GM19438 (cell line): Measurements from ENCODE around the gene ERCC6.

Source experiments
- ATAC-seq: cut with Tn5 transposase; IDR thresholded peaks from one replicate; pipeline ENCODE4 v1.9.1; 2021; ENCODE audit warnings: low read depth; ENCODE audit not compliant: unreplicated experiment

ERCC6 gene

DNA sequence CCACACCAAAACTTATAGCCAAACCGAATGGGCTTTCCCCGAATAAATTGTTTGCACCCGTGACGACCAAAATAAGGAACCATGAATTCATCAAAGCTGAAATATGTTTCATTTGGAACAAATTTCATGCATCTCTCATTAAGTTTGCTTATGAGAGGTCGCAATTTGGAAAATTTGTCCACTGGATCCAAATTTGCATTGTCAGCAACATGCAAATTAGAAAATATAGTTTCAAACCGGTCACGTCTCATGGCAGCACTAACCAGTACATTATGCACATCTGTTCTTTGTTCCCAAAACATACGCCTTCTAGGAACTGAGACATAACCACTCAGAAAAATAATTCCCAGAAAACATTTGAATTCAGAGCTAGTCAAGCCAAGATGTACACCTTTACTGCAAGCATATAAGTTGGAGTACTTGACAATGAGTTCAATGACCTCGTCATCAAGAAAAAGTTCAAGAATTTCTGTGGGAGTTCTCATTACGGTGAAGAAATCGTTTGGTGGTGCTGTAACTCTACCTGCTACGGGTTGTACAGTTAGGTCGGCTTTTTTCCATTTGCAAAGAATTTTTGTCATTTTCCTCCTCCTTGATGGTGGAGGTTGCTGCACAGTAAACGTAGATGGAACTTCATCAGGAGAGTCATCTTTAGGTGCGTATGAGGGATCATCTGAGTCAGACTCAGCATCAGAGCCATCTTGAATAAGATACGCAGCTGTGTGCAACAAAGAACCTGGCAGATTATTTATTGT, 22.5 kb downstream of the ERCC6 start:
- ATAC-seq: no peak

- no peak for ATAC-seq
Observed at GRCh38 chr10:49512121-49512809, 26.7 kb downstream of the ERCC6 start.

GRCh38 chr10:49509771-49510303, 29.1 kb downstream of the ERCC6 start:
- no peak for ATAC-seq

- no peak for ATAC-seq
Observed at GRCh38 chr10:49508654-49509053, 30.3 kb downstream of the ERCC6 start.

- ATAC-seq: no peak
Observed at GRCh38 chr10:49508249-49508648, 30.7 kb downstream of the ERCC6 start.

DNA sequence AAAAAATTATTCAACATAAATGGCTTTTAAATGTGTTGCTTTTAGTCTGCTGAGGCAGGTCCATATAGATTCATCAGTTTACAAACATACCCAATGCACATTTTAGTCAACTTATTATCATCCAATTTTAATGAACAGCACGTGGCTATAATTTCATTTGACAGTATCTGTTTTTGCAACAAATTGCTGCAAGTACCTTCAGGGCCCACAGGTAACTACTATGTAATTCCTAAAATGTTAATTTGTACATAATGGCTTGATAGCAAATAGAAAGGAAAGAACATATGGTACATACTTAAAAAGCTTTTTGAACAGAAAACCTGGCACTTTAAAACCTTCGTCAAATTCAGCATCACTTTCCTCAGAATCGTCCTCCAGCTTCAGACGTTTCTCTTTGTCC, 33.3 kb downstream of the ERCC6 start:
- ATAC-seq: no peak

- ATAC-seq: no peak
Observed at GRCh38 chr10:49505076-49505475, 33.8 kb downstream of the ERCC6 start.

DNA sequence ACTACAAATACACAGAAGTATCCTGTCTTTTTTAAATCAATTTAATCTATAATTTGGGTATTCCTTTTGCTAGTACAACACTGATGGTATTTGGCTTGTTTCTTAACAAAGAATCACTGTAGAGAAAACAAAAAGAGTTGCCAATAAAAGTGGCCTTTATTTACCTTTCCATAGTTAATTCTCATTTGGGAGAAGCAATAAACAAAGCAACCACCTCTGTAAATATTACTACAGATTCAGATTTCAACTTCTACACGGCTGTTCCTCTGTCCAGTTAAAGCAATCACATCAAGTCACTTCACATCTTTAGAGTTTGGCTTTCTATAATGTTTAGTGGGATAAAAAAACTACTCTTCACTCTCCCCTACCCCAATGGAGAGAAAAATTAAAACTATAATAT, 34.4 kb downstream of the ERCC6 start:
- ATAC-seq: no peak

GRCh38 chr10:49502358-49502757, 36.6 kb downstream of the ERCC6 start:
- ATAC-seq: no peak

- no peak for ATAC-seq
Observed at GRCh38 chr10:49500412-49500811, 38.5 kb downstream of the ERCC6 start.

DNA sequence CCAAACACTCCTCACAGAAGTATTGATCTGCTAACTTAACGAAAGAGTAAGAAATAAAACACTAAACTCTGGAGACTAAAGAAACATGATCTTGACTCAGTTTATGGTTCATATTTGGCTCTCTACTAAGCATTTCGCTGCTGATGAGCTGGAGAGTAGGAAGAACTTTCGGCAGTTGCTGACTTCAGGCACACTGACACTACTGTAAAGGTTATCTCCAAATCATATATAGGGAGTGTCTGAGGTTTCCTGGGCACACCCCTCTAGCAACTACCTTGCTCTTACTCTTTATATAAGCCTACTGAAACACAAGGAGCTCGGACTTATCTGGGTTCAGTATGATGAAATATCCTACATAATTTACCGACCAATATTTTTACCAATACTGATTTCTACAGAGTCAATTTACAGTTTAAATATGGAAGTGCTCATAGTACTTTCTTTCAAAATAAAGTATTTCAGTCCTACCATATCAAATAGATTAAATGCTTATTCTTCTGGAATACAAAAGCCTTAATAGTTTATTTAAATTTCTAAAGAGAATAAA, 39.5 kb downstream of the ERCC6 start:
- no peak for ATAC-seq

GRCh38 chr10:49498425-49498824, 40.5 kb downstream of the ERCC6 start:
- no peak for ATAC-seq

DNA sequence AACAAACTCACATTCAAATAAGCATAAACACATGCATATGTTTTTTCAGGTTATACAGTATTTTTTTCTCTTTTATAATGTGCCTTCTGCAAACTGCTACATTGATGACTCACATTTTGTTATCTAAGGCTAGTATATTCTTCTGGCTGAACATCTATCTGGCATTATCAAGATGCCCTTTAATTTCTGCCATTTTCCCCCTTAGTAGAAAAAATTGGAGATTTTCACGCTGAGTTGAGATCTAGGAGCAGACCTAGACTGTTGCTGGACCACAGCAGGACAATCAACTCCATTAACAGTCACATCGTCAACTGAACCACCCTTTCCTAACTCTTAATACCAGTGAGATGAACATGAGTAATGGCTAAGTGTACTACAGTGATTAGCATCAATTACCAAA, 41.6 kb downstream of the ERCC6 start:
- no peak for ATAC-seq

DNA sequence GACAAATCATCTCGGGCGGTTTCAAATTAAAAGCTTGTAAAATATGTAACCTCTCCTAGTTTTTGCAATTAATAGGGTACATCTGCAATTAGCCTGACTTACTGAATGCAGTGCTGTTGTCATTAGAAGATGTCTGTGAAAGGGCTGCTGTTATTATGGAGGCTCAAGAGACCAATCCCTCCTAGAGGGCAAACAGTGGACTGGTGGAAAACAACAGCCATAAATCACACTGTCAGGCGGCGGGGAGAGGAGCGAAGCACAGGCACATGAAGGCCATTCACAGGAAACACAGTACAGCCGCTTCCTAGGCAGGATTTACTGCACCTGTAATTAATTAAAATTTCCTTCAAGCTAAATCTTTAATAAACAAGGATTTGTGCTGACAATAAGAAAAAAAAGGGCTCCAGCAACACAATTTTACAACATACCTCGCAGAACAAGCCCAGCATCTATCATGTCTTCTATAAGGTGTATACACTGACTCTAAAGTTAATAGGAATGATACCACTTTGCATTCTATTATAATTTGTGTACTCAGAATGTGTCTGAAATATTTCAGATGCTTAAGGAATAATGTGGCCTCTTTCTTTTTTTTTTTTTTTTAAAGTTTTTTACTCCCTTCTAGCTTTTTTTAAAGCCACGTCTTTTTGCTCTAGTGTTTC, 50.7 kb downstream of the ERCC6 start:
- no peak for ATAC-seq

DNA sequence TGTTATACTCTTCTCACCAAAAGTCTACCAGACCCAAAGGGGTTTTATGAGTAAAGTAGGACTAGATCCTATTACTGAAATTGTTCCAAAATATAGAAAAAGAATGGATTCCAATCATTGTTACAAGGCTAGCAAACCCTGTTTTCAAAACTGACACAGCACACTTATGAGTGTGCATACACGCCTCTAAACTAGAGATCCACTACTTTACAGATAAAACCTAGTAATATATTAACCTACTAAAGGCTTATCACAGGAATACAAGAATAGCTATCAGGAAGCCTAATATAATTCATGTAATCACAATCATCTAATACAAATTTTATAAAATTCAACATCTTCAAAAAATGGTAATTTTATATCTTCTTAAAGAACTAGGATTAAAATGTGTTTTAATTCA, 52.2 kb downstream of the ERCC6 start:
- no peak for ATAC-seq

- no peak for ATAC-seq
Observed at GRCh38 chr10:49486009-49486408, 52.9 kb downstream of the ERCC6 start.

GRCh38 chr10:49484486-49485235, 54.3 kb downstream of the ERCC6 start:
- no peak for ATAC-seq

GRCh38 chr10:49478819-49479218, 60.1 kb downstream of the ERCC6 start:
- no peak for ATAC-seq

- no peak for ATAC-seq
Observed at GRCh38 chr10:49474901-49475300, 64.0 kb downstream of the ERCC6 start.

DNA sequence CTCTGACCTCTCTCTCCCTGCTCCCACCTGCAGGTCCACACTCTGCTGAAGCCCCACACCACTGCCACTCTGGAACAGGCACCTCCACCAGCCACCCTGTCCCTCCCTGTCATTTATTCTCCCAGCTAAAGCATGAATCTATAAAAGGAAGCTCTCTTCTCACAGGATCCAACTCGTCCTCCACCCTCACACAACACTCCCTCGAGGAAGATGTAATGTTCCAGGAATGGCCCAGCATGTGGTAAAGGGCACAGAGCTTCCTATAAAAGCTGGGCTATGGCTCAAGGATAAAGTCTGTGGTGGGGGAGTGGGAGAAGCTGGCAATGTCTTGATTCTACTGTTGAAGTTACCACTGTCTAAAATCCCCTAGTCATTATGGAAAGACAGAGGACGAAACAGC, 67.4 kb downstream of the ERCC6 start:
- no peak for ATAC-seq
